HG03558 (cell line): ENCODE results near the gene FHAD1.
"Not testable (repeated sequence)": the region's sequence is repeated elsewhere in the genome, so short reads cannot be mapped to it uniquely, and the experiment has no call there.

ENCODE experiments used
- ATAC-seq: cut with Tn5 transposase; IDR thresholded peaks from one replicate; pipeline ENCODE4 v1.9.1; 2021; ENCODE audit warnings: moderate number of reproducible peaks; ENCODE audit not compliant: unreplicated experiment; ENCODE audit errors: extremely low read depth

Gene FHAD1

GRCh38 chr1:15273274-15273673 lies 26.3 kb downstream of the FHAD1 start:
- no peak for ATAC-seq

DNA sequence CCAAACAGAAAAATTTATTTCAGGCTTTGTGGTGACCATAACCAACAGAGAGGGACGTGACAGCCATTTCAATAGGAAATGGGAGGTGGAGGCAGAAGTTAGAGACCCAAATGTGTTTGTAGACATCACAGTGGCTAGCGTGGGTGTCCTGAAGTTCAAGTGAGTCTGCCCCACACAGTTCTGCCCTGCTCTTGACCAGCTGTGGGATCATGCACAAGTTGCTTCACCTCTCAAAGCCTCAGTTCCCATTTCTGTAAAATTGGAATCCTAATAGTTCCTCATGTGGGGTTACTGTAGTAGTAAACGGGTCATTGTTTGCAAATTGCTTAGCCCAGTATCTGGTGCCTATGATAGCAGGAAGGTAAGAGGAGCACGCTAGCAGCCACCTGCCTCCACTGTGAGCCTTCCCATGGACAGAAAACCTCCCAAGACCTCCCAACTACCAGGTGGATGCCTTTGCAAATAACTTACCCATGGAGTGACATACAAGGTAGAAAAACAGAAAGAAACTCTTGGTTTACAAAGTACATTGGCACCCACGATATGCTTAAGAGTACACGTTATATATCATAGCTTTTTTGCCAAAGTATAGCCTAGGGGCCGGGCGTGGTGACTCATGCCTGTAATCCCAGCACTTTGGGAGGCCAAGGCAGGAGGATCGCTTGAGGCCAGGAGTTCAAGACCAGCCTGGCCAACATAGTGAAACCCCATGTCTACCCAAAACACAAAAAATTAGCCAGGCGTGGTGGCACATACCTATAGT lies 29.1 kb downstream of the FHAD1 start:
- no peak for ATAC-seq

GRCh38 chr1:15276691-15277446 lies 29.8 kb downstream of the FHAD1 start:
- ATAC-seq = no peak

DNA sequence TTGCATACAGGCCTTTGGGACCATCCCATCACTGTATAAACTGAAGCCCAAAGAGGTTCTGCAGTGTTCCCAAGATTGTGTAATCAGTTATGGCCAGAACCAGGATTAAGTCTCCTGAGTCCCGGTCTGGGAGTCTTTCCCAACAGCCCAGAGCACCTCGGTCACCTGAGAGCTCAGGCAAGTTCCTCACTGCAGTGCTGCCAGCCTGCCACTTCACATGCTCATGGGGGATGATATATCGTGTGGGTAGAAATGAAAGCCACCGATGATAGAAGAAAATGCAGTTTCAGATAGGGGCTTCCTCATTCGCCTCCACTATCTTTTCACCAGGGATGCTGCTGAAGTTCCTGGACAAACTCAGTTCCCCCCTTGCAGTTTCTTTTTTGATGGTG lies 30.4 kb downstream of the FHAD1 start:
- ATAC-seq = no peak

GRCh38 chr1:15277933-15278332 lies 30.9 kb downstream of the FHAD1 start:
- ATAC-seq = no peak

- ATAC-seq = no peak
Observed at GRCh38 chr1:15279576-15280230, 32.7 kb downstream of the FHAD1 start.

GRCh38 chr1:15280416-15280815 lies 33.4 kb downstream of the FHAD1 start:
- no peak for ATAC-seq

- no peak for ATAC-seq
Observed at GRCh38 chr1:15282038-15282437, 35.0 kb downstream of the FHAD1 start.

GRCh38 chr1:15282810-15283474 lies 35.9 kb downstream of the FHAD1 start:
- ATAC-seq = no peak

- ATAC-seq = no peak
Observed at GRCh38 chr1:15283526-15283925, 36.5 kb downstream of the FHAD1 start.

GRCh38 chr1:15286452-15286851 lies 39.4 kb downstream of the FHAD1 start:
- ATAC-seq = no peak

DNA sequence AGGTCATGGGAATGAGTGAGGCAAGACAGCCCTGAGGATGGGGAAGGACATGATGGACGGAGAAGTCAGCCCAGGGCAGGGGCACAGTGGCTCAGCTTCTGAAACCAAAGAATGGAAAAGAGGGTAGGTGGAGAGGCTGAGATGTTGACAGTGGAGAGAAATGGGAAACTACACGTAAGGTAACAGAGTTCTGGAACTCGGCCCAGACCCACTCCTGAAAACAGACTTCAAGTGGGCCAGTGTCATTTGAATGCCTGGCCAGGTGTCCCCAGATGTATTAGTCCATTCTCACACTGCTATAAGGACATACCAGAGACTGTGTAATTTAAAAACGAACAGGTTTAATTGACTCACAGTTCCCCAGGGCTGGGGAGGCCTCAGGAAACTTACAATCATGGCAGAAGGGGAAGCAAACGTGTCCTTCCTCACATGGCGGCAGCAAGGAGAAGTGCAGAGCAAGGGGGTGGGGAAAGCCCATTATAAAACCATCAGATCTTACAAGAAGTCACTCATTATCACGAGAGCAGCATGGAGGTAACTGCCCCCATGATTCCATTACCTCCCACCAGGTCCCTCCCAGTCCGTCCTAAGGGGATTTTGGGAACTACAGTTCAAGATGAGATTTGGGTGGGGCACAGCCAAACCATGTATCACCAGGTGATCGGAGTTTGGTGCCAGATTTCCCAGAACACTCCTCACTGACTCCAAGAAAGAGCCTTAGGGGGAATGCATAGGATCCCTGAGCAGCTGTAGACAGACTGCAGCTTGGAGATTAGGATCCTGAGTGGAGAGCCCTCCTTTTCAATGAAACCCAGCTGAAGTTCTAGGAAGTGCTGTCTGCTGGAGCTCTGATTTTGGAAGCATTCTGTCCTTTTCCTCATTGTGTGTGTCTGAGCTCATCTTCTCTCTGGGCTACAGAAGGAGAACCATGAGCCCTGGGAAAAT lies 40.3 kb downstream of the FHAD1 start:
- ATAC-seq = no peak

DNA sequence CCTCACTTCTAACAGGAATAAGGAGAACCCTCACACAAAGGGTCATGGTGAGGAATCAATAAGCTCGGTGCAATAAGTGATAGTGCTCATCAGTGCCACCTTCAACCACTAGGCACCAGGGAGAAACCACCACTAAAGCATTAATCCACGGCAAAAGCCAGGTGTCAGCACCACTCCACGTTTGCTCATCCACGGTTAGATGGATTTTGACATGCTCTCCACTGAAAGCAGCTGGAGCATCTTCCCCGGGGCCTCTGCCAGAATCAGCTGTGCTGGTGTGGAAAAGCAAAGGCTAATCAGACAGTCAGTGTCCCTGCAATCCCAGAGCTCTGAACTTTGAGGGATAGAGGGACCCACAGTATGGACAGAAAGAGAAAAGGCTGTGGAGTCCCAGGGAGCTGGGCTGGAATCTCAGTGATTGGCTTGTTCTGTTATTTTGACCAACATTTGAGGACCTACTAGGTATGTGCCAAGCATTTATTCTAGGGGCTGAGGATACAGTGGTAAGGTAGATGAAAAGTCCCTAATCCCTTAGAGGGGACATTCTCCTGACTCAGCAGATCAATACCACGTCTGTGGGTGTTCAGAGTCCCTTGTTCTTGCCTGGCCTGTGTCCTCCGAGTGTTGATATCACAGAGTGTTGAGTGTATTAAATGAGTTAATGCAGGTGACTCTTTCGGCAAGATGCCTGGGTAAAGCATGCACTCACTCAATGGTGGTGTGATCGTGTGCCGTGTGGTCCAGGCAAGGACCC lies 41.3 kb downstream of the FHAD1 start:
- ATAC-seq = no peak

- ATAC-seq = no peak
Observed at GRCh38 chr1:15289251-15289651, 42.2 kb downstream of the FHAD1 start.

- no peak for ATAC-seq
Observed at GRCh38 chr1:15290382-15290781, 43.4 kb downstream of the FHAD1 start.

- ATAC-seq = no peak
Observed at GRCh38 chr1:15295696-15296095, 48.7 kb downstream of the FHAD1 start.

DNA sequence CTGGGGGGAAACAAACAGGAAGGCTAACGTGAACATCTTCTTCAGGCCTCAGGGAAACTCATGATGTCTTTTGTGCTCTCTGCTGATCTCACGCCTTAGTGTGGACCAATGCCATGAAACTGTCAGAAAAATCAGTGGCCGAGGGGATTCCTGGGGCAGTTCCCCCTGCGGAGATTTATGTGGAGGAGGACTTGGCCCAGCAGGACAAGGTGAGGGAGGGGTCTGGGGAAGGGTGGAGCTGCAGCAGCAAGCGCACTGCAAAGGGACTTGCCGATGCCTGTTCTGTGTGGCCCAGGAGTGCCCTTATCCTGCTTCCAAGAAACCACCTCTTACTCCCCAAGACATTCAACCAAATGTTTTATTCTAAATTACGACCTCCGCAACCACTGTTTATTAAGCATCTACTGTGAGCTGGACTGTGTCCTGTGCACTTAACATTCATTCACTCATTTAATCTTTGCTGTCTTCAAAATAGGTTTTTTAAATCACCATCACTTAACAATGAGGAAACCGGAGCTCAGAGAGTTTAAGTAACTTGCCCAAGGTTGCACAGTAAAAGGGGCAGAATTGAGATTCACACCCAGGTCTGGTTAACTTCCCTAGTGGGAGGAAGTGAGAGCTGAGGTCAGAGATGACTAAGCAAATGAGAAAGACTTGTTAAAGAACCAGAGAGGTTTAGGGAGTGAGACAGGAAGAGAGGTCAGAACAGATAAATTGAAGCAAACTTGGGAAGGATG lies 49.7 kb downstream of the FHAD1 start:
- ATAC-seq = no peak

DNA sequence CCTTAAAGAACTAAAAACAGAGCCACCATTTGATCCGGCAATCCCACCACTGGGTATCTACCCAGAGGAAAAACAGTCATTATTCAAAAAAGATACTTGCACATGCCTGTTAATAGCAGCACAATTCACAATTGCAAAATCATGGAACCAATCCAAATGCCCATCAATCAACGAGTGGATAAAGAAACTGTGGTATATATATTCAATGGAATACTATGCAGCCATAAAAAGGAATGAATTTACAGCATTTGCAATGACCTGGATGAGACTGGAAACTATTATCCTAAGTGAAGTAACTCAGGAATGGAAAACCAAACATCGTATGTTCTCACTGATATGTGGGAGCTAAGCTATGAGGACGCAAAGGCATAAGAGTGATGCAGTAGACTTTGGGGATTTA lies 51.0 kb downstream of the FHAD1 start:
- not testable (repeated sequence) for ATAC-seq
